CD4-positive, alpha-beta memory T cell (primary cell): ENCODE data around the gene ABCC1. TPM values are rescaled to one million over a fixed set of nuclear protein-coding genes. Genes with fewer than 3 reads are reported as not detected.

ENCODE experiments used
- CTCF ChIA-PET: fragments of 350-600 bp; sonication (Branson Sonifier 250); formaldehyde crosslinking; loops from one replicate; lab custom pipeline; 2021; ENCODE audit warnings: inconsistent platforms; ENCODE audit not compliant: partially characterized antibody; lab: Charles Lee
- POLR2A ChIA-PET: fragments of 350-600 bp; sonication (Branson Sonifier 250); formaldehyde crosslinking; loops from one replicate; lab custom pipeline; 2021; ENCODE audit not compliant: partially characterized antibody; lab: Charles Lee
- DNase-seq, 5 donors: peaks; one replicate each; pipeline versions ENCODE4 v3.0.0 to v3.0.0-alpha.2; 2020 to 2022; ENCODE audit warnings: mixed read lengths in 1 of 5
- H3K27ac ChIP-seq: one replicate; pipeline ENCODE4 v1.7.0; 2013; ENCODE audit warnings: low read depth, low read length
- H3K27me3 ChIP-seq: 2 replicates; pipeline ENCODE4 v1.7.0; 2013; ENCODE audit warnings: mild to moderate bottlenecking, low read length, moderate library complexity; ENCODE audit not compliant: insufficient read depth
- H3K36me3 ChIP-seq: 2 replicates; pipeline ENCODE4 v1.7.0; 2013; ENCODE audit warnings: mild to moderate bottlenecking, low read length, moderate library complexity; ENCODE audit not compliant: insufficient read depth
- H3K4me1 ChIP-seq: 2 replicates; pipeline ENCODE4 v1.7.0; 2013; ENCODE audit warnings: mild to moderate bottlenecking, low read length, moderate library complexity; ENCODE audit not compliant: insufficient read depth
- H3K4me3 ChIP-seq, 2 donors: one replicate each; pipeline ENCODE4 v1.7.0; 2013; ENCODE audit warnings: low read length in 2 of 2, mild to moderate bottlenecking in 1 of 2
- H3K9me3 ChIP-seq, 2 donors: one replicate each; pipeline ENCODE4 v1.7.0; 2013; ENCODE audit warnings: low read length in 2 of 2, control low read depth in 1 of 2; ENCODE audit not compliant: control insufficient read depth in 1 of 2
- H3K27ac Mint-ChIP-seq, 7 donors: one replicate each; pipeline ENCODE4 v1.8.0; 2020 to 2021; ENCODE audit warnings: mixed read lengths in 7 of 7, mild to moderate bottlenecking in 6 of 7, inconsistent platforms in 3 of 7, moderate library complexity in 3 of 7
- H3K27me3 Mint-ChIP-seq, 2 donors: one replicate each; pipeline ENCODE4 v1.8.0; 2020 to 2021; ENCODE audit warnings: mixed read lengths in 2 of 2
- H3K36me3 Mint-ChIP-seq, 2 donors: one replicate each; pipeline ENCODE4 v1.8.0; 2020 to 2021; ENCODE audit warnings: mixed read lengths in 2 of 2, inconsistent platforms in 1 of 2, mild to moderate bottlenecking in 1 of 2
- H3K4me1 Mint-ChIP-seq, 4 donors: one replicate each; pipeline ENCODE4 v1.8.0; 2020 to 2021; ENCODE audit warnings: mixed read lengths in 4 of 4, mild to moderate bottlenecking in 1 of 4
- H3K4me3 Mint-ChIP-seq, 8 donors: one replicate each; pipeline ENCODE4 v1.8.0; 2020 to 2021; ENCODE audit warnings: mixed read lengths in 8 of 8, mild to moderate bottlenecking in 7 of 8, moderate library complexity in 6 of 8, inconsistent platforms in 3 of 8
- H3K9me3 Mint-ChIP-seq, 8 donors: one replicate each; pipeline ENCODE4 v1.8.0; 2020 to 2021; ENCODE audit warnings: mixed read lengths in 8 of 8, mild to moderate bottlenecking in 5 of 8, inconsistent platforms in 3 of 8, moderate library complexity in 1 of 8
- intact Hi-C: fragments of 100-400 bp; cut with micrococcal nuclease; formaldehyde crosslinking; loops from one replicate; pipeline ENCODE4 v1.15.1; 2023
- polyA plus RNA-seq, 2 donors: library from polyadenylated mRNA; unstranded; fragments of 300-500 nt; fragmentation: Illumina TruSeq; gene quantifications; one replicate each; pipeline ENCODE4 v1.2.3, GENCODE V29; 2021
- total RNA-seq, 2 experiments: library from RNA; stranded (reverse); gene quantifications; one replicate each; pipeline ENCODE4 v1.2.3, GENCODE V29; 2021

ABCC1 gene
- total and polyA plus RNA-seq, 4 experiments from 2014 or later: 1.9 to 69.9 (median 34.2) TPM

- intact Hi-C loops: no loop called here
- Mint-ChIP-seq H3K9me3 (peaks cover 0 to 3% (median 0%) of the 10 kb centered on the region in 8 donors), H3K36me3 (peaks cover 47 to 55% of the 10 kb centered on the region in 2 donors), H3K4me3 (no peak overlapping the region), H3K27ac (peak overlapping the region in 2 of 7 donors; percentile 8 to 20), H3K27me3 (no peaks in the 10 kb centered on the region), H3K4me1 (peaks cover 10 to 23% (median 16%) of the 10 kb centered on the region in 4 donors)
- DNase-seq: no peak
- H3K9me3 ChIP-seq: no peaks in the 10 kb centered on the region
- H3K36me3 ChIP-seq: peaks cover 34% of the 10 kb centered on the region
- no peak overlapping the region for H3K4me3 ChIP-seq
- ChIA-PET CTCF (no interaction called here), POLR2A (no interaction called here)
- H3K27me3 ChIP-seq: no peaks in the 10 kb centered on the region
- H3K4me1 ChIP-seq: no peaks in the 10 kb centered on the region
- H3K27ac ChIP-seq: no peak overlapping the region
Observed at GRCh38 chr16:16010194-16010593, 60.8 kb downstream of the ABCC1 start.

GRCh38 chr16:16012144-16012543 is 62.7 kb downstream of the ABCC1 start:
- CTCF ChIA-PET: no interaction called here
- H3K27ac Mint-ChIP-seq: peak overlapping the region in 1 of 7 donors; percentile 60
- H3K36me3 Mint-ChIP-seq: peaks cover 56 to 66% of the 10 kb centered on the region in 2 donors
- no peak for DNase-seq
- intact Hi-C loops: no loop called here
- no peaks in the 10 kb centered on the region for H3K27me3 Mint-ChIP-seq
- Histone ChIP-seq H3K4me3 (no peak overlapping the region), H3K27ac (no peak overlapping the region), H3K4me1 (no peaks in the 10 kb centered on the region), H3K27me3 (no peaks in the 10 kb centered on the region), H3K9me3 (no peaks in the 10 kb centered on the region), H3K36me3 (peaks cover 51% of the 10 kb centered on the region)
- H3K4me1 Mint-ChIP-seq: peaks cover 5 to 15% (median 9%) of the 10 kb centered on the region in 4 donors
- POLR2A ChIA-PET: no interaction called here
- no peak overlapping the region for H3K4me3 Mint-ChIP-seq
- H3K9me3 Mint-ChIP-seq: peaks cover 0 to 3% (median 0%) of the 10 kb centered on the region in 8 donors

GRCh38 chr16:16013812-16014211 is 64.4 kb downstream of the ABCC1 start:
- Histone ChIP-seq H3K27ac (no peak overlapping the region), H3K4me1 (no peaks in the 10 kb centered on the region), H3K36me3 (peaks cover 55% of the 10 kb centered on the region), H3K9me3 (no peaks in the 10 kb centered on the region), H3K27me3 (no peaks in the 10 kb centered on the region), H3K4me3 (no peak overlapping the region)
- ChIA-PET POLR2A (no interaction called here), CTCF (interaction anchor here (0.8 kb wide), 1 partner anchor 16 kb away, joined by 3 read pairs; no protein-coding TSS in a partner anchor)
- Mint-ChIP-seq H3K4me1 (peaks cover 2 to 11% (median 4%) of the 10 kb centered on the region in 4 donors), H3K27ac (peak overlapping the region in 5 of 7 donors; percentile 12 to 64 (median 32)), H3K27me3 (no peaks in the 10 kb centered on the region), H3K9me3 (peaks cover 0 to 1% (median 0%) of the 10 kb centered on the region in 8 donors), H3K4me3 (peak overlapping the region in 2 of 8 donors; percentile 26 to 69), H3K36me3 (peaks cover 60 to 74% of the 10 kb centered on the region in 2 donors)
- intact Hi-C loops: no loop called here
- no peak for DNase-seq

GRCh38 chr16:16014329-16015224 is 65.2 kb downstream of the ABCC1 start:
- no peak for DNase-seq
- peaks cover 51% of the 10 kb centered on the region for H3K36me3 ChIP-seq
- no peaks in the 10 kb centered on the region for H3K9me3 ChIP-seq
- intact Hi-C loops: no loop called here
- H3K4me1 ChIP-seq: no peaks in the 10 kb centered on the region
- no peak overlapping the region for H3K4me3 Mint-ChIP-seq
- H3K27me3 ChIP-seq: no peaks in the 10 kb centered on the region
- ChIA-PET CTCF (no interaction called here), POLR2A (no interaction called here)
- peak overlapping the region in 1 of 7 donors; percentile 69 for H3K27ac Mint-ChIP-seq
- H3K27me3 Mint-ChIP-seq: no peaks in the 10 kb centered on the region
- H3K4me3 ChIP-seq: no peak overlapping the region
- H3K36me3 Mint-ChIP-seq: peaks cover 58 to 70% of the 10 kb centered on the region in 2 donors
- H3K4me1 Mint-ChIP-seq: peaks cover 2 to 12% (median 4%) of the 10 kb centered on the region in 4 donors
- peaks cover 0 to 1% (median 0%) of the 10 kb centered on the region in 8 donors for H3K9me3 Mint-ChIP-seq
- no peak overlapping the region for H3K27ac ChIP-seq

- Histone ChIP-seq H3K4me3 (no peak overlapping the region), H3K9me3 (no peaks in the 10 kb centered on the region), H3K27me3 (no peaks in the 10 kb centered on the region), H3K27ac (no peak overlapping the region), H3K4me1 (no peaks in the 10 kb centered on the region), H3K36me3 (peaks cover 51% of the 10 kb centered on the region)
- CTCF ChIA-PET: interaction anchor here (0.7 kb wide), 1 partner anchor 587 kb away, joined by 3 read pairs; no protein-coding TSS in a partner anchor
- Mint-ChIP-seq H3K27me3 (no peaks in the 10 kb centered on the region), H3K27ac (peak overlapping the region in 2 of 7 donors; percentile 24 to 51), H3K4me3 (no peak overlapping the region), H3K9me3 (peaks cover 0 to 1% (median 0%) of the 10 kb centered on the region in 8 donors), H3K36me3 (peaks cover 58 to 69% of the 10 kb centered on the region in 2 donors), H3K4me1 (peaks cover 0 to 8% (median 2%) of the 10 kb centered on the region in 4 donors)
- intact Hi-C loops: no loop called here
- POLR2A ChIA-PET: interaction anchor here (1.5 kb wide), 1 partner anchor 17 kb away, joined by 4 read pairs; no protein-coding TSS in a partner anchor
- DNase-seq: no peak
Observed at GRCh38 chr16:16015849-16016248, 66.4 kb downstream of the ABCC1 start.

GRCh38 chr16:16016388-16016964 is 67.1 kb downstream of the ABCC1 start:
- Histone ChIP-seq H3K36me3 (peaks cover 50% of the 10 kb centered on the region), H3K9me3 (no peaks in the 10 kb centered on the region), H3K4me1 (no peaks in the 10 kb centered on the region), H3K27me3 (no peaks in the 10 kb centered on the region), H3K4me3 (no peak overlapping the region), H3K27ac (no peak overlapping the region)
- H3K27ac Mint-ChIP-seq: peak overlapping the region in 5 of 7 donors; percentile 4 to 72 (median 37)
- ChIA-PET CTCF (interaction anchor here (0.7 kb wide), 1 partner anchor 587 kb away, joined by 3 read pairs; no protein-coding TSS in a partner anchor), POLR2A (interaction anchor here (1.3 to 1.5 kb wide), 2 partner anchors 15 to 16 kb away, joined by 3 to 4 read pairs; no protein-coding TSS in a partner anchor)
- no peak for DNase-seq
- peaks cover 0 to 12% (median 2%) of the 10 kb centered on the region in 4 donors for H3K4me1 Mint-ChIP-seq
- H3K9me3 Mint-ChIP-seq: no peaks in the 10 kb centered on the region
- intact Hi-C loops: no loop called here
- H3K36me3 Mint-ChIP-seq: peaks cover 57 to 67% of the 10 kb centered on the region in 2 donors
- no peak overlapping the region for H3K4me3 Mint-ChIP-seq
- no peaks in the 10 kb centered on the region for H3K27me3 Mint-ChIP-seq

- Histone ChIP-seq H3K4me3 (no peak overlapping the region), H3K36me3 (peaks cover 45% of the 10 kb centered on the region), H3K27ac (no peak overlapping the region), H3K9me3 (no peaks in the 10 kb centered on the region), H3K4me1 (no peaks in the 10 kb centered on the region), H3K27me3 (no peaks in the 10 kb centered on the region)
- ChIA-PET CTCF (no interaction called here), POLR2A (interaction anchor here (1.3 kb wide), 1 partner anchor 14 kb away, joined by 3 read pairs; no protein-coding TSS in a partner anchor)
- no peak for DNase-seq
- no peaks in the 10 kb centered on the region for H3K27me3 Mint-ChIP-seq
- intact Hi-C loops: no loop called here
- H3K4me3 Mint-ChIP-seq: no peak overlapping the region
- peak overlapping the region in 4 of 7 donors; percentile 19 to 94 (median 33) for H3K27ac Mint-ChIP-seq
- H3K36me3 Mint-ChIP-seq: peaks cover 54 to 66% of the 10 kb centered on the region in 2 donors
- H3K4me1 Mint-ChIP-seq: peaks cover 0 to 12% (median 3%) of the 10 kb centered on the region in 4 donors
- H3K9me3 Mint-ChIP-seq: no peaks in the 10 kb centered on the region
Observed at GRCh38 chr16:16017812-16018211, 68.4 kb downstream of the ABCC1 start.
